LNCaP clone FGC (cell line): ENCODE measurements around the gene CPA2.

ENCODE experiments used
- DNase-seq: peaks from one replicate; pipeline ENCODE4 v3.0.0-alpha.2; 2011; ENCODE audit warnings: low read depth
- H3K4me3 ChIP-seq: 2 replicates; pipeline ENCODE4 v1.5.1; 2011; ENCODE audit warnings: mild to moderate bottlenecking, low read depth, low read length, control low read depth
- CTCF ChIP-seq: IDR thresholded peaks from 2 replicates; pipeline ENCODE4 v1.5.1; 2012; ENCODE audit warnings: mild to moderate bottlenecking; ENCODE audit not compliant: control insufficient read depth, insufficient read depth; ENCODE audit errors: extremely low read depth

CPA2 gene

GRCh38 chr7:130302649-130303048 is 36.0 kb downstream of the CPA2 start:
- H3K4me3 ChIP-seq: no peak overlapping the region
- no peak for DNase-seq
- no peak for TF ChIP-seq CTCF

- no peak for TF ChIP-seq CTCF
- H3K4me3 ChIP-seq: no peak overlapping the region
- no peak for DNase-seq
These were observed 36.5 kb downstream of the CPA2 start for GRCh38 chr7:130303127-130303526.

- no peak for TF ChIP-seq CTCF
- H3K4me3 ChIP-seq: no peak overlapping the region
- no peak for DNase-seq
These were observed 36.9 kb downstream of the CPA2 start for GRCh38 chr7:130303551-130303950.

GRCh38 chr7:130303982-130304381 is 37.3 kb downstream of the CPA2 start:
- H3K4me3 ChIP-seq: no peak overlapping the region
- no peak for DNase-seq
- no peak for TF ChIP-seq CTCF

GRCh38 chr7:130304878-130305277 is 38.2 kb downstream of the CPA2 start:
- no peak for TF ChIP-seq CTCF
- DNase-seq: no peak
- H3K4me3 ChIP-seq: no peak overlapping the region

- DNase-seq: no peak
- H3K4me3 ChIP-seq: no peak overlapping the region
- no peak for TF ChIP-seq CTCF
These were observed 38.9 kb downstream of the CPA2 start for GRCh38 chr7:130305433-130306042.

GRCh38 chr7:130309986-130310385 is 43.3 kb downstream of the CPA2 start:
- no peak for DNase-seq
- TF ChIP-seq CTCF: no peak
- no peak overlapping the region for H3K4me3 ChIP-seq
